Stimulated activated CD8-positive, alpha-beta memory T cell treated with anti-CD3 and anti-CD28 coated beads, Interleukin-7, amount 100 ng/mL, for 4 hours (primary cell): ENCODE measurements around the gene GCFC2.
"Not testable (repeated sequence)": the region's sequence is repeated elsewhere in the genome, so short reads cannot be mapped to it uniquely, and the experiment has no call there.

ENCODE experiments used
- DNase-seq, 2 donors: peaks; one replicate each; pipeline ENCODE4 v3.0.0-alpha.2; 2020; ENCODE audit warnings: low read depth in 2 of 2

GCFC2 gene

GRCh38 chr2:75680402-75680801 is 30.3 kb downstream of the GCFC2 start:
- DNase-seq, result no peak

GRCh38 chr2:75679556-75679955 is 31.2 kb downstream of the GCFC2 start:
- DNase-seq, result no peak

- DNase-seq, result no peak
These were observed 34.3 kb downstream of the GCFC2 start for GRCh38 chr2:75676464-75676863.

GRCh38 chr2:75675908-75676307 is 34.8 kb downstream of the GCFC2 start:
- DNase-seq, result no peak

GRCh38 chr2:75675423-75675822 is 35.3 kb downstream of the GCFC2 start:
- DNase-seq, result not testable (repeated sequence)

GRCh38 chr2:75667884-75668283 is 42.8 kb downstream of the GCFC2 start:
- no peak for DNase-seq

- DNase-seq, result no peak
These were observed 43.8 kb downstream of the GCFC2 start for GRCh38 chr2:75666911-75667310.

GRCh38 chr2:75657798-75658197 is 52.9 kb downstream of the GCFC2 start:
- DNase-seq, result no peak

- no peak for DNase-seq
These were observed 54.2 kb downstream of the GCFC2 start for GRCh38 chr2:75656563-75656962.

GRCh38 chr2:75655861-75656260 is 54.9 kb downstream of the GCFC2 start:
- no peak for DNase-seq

GRCh38 chr2:75654012-75654411 is 56.7 kb downstream of the GCFC2 start:
- DNase-seq, result no peak

- no peak for DNase-seq
These were observed 62.9 kb downstream of the GCFC2 start for GRCh38 chr2:75647771-75648170.

- DNase-seq, result peak; percentile 55 to 65
These were observed 63.9 kb downstream of the GCFC2 start, which contains the start of gene MRPL19 for GRCh38 chr2:75646583-75647425. Gene MRPL19, plus strand, starts transcription at chr2:75646783. Its CDS starts 25 bp downstream, at chr2:75646808.

GRCh38 chr2:75646090-75646582 is 64.6 kb downstream of the GCFC2 start:
- DNase-seq, result no peak

- DNase-seq, result no peak
These were observed 65.1 kb downstream of the GCFC2 start for GRCh38 chr2:75645643-75646042.

GRCh38 chr2:75643980-75644379 is 66.7 kb downstream of the GCFC2 start:
- DNase-seq, result no peak

GRCh38 chr2:75641587-75641986 is 69.1 kb downstream of the GCFC2 start:
- no peak for DNase-seq

- DNase-seq, result peak; percentile 29 to 36
These were observed 70.0 kb downstream of the GCFC2 start for GRCh38 chr2:75640621-75641121.

GRCh38 chr2:75637568-75637967 is 73.1 kb downstream of the GCFC2 start:
- DNase-seq, result no peak

- DNase-seq, result no peak
These were observed 75.8 kb downstream of the GCFC2 start for GRCh38 chr2:75634945-75635344.

- DNase-seq, result no peak
These were observed 77.1 kb downstream of the GCFC2 start for GRCh38 chr2:75633620-75634019.

- no peak for DNase-seq
These were observed 77.9 kb downstream of the GCFC2 start for GRCh38 chr2:75632813-75633212.

- DNase-seq, result no peak
These were observed 78.5 kb downstream of the GCFC2 start for GRCh38 chr2:75632091-75632701.
